Measurements from ENCODE around the gene MGST2.

GRCh38 chr4:139655116-139655515 is 10.5 kb upstream of the MGST2 start:
- peak; percentile 67 for TF ChIP-seq CTCF (IDR thresholded peaks at IDR 0.05; ENCODE audit: poor library complexity, severe bottlenecking)
- TF ChIP-seq EZH2 (IDR thresholded peaks at IDR 0.05; ENCODE audit: borderline replicate concordance, insufficient read depth, low read length, poor library complexity, severe bottlenecking): no peak
- TF ChIP-seq POLR2AphosphoS5 (IDR thresholded peaks at IDR 0.05): no peak
- no peak for TF ChIP-seq TAF1 (IDR thresholded peaks at IDR 0.05; ENCODE audit: low read depth)
- TF ChIP-seq REST (IDR thresholded peaks at IDR 0.05; ENCODE audit: borderline replicate concordance): no peak
- TF ChIP-seq SMC3 (conservative IDR thresholded peaks at IDR 0.05; ENCODE audit: poor library complexity): peak; percentile 68
- TF ChIP-seq RAD21 (conservative IDR thresholded peaks at IDR 0.05): peak; percentile 74

Measured in neural cell (in vitro differentiated cells).